Fibroblast of peridontal ligament (primary cell): ENCODE results near the gene G0S2.

Experiments
- DNase-seq: peaks from one replicate; pipeline ENCODE4 v3.0.0-alpha.2; 2010; ENCODE audit errors: extremely low read depth

G0S2 gene

GRCh38 chr1:209674957-209675564 lies at the start of gene G0S2:
TSS of gene G0S2 (plus strand) at chr1:209675412. CDS start at chr1:209675685, 273 bp downstream.
- DNase-seq, result peak; percentile 14

GRCh38 chr1:209625791-209626285 lies 49.4 kb upstream of the G0S2 start:
- DNase-seq, result no peak

- no peak for DNase-seq
These were observed 48.7 kb upstream of the G0S2 start for GRCh38 chr1:209626346-209627026.

- DNase-seq, result no peak
These were observed 48.0 kb upstream of the G0S2 start for GRCh38 chr1:209627027-209627731.

GRCh38 chr1:209627732-209628196 lies 47.4 kb upstream of the G0S2 start:
- peak; percentile 56 for DNase-seq

GRCh38 chr1:209628618-209629299 lies 46.5 kb upstream of the G0S2 start:
- no peak for DNase-seq

- no peak for DNase-seq
These were observed 45.4 kb upstream of the G0S2 start for GRCh38 chr1:209629621-209630382.

- DNase-seq, result no peak
These were observed 44.6 kb upstream of the G0S2 start for GRCh38 chr1:209630383-209631225.

GRCh38 chr1:209633335-209633997 lies 41.7 kb upstream of the G0S2 start:
- DNase-seq, result peak; percentile 53

- no peak for DNase-seq
These were observed 41.0 kb upstream of the G0S2 start for GRCh38 chr1:209634005-209634737.

- DNase-seq, result no peak
These were observed 39.4 kb upstream of the G0S2 start for GRCh38 chr1:209635850-209636249.

GRCh38 chr1:209641832-209642172 lies 33.4 kb upstream of the G0S2 start:
- DNase-seq, result no peak

GRCh38 chr1:209642816-209643215 lies 32.4 kb upstream of the G0S2 start:
- DNase-seq, result no peak

GRCh38 chr1:209643285-209644020 lies 31.8 kb upstream of the G0S2 start:
- DNase-seq, result peak; percentile 66

- no peak for DNase-seq
These were observed 29.4 kb upstream of the G0S2 start for GRCh38 chr1:209645574-209646452.

GRCh38 chr1:209646558-209646957 lies 28.7 kb upstream of the G0S2 start:
- DNase-seq, result no peak

- DNase-seq, result no peak
These were observed 28.1 kb upstream of the G0S2 start for GRCh38 chr1:209647156-209647555.

- no peak for DNase-seq
These were observed 26.9 kb upstream of the G0S2 start for GRCh38 chr1:209648346-209648745.
